Activated CD4-positive, alpha-beta T cell treated with anti-CD3 and anti-CD28 coated beads, Interleukin-10, Interleukin-2, amounts not matched to agents 100 ng/mL and 50 ng/mL, durations not matched to agents 16 hours and 8 hours (primary cell): ENCODE measurements around the gene QRICH1.

ENCODE experiments used
- DNase-seq: peaks from one replicate; pipeline ENCODE4 v3.0.0-alpha.2; 2020

Gene QRICH1

GRCh38 chr3:49093853-49094767 is at the start of gene QRICH1:
QRICH1 (minus strand) TSS chr3:49094071; CDS start chr3:49077017, 17,054 bp downstream.
- DNase-seq, result peak; percentile 98

GRCh38 chr3:49140080-49140479 is 46.2 kb upstream of the QRICH1 start:
- DNase-seq, result no peak

- no peak for DNase-seq
Observed at GRCh38 chr3:49135499-49135898, 41.6 kb upstream of the QRICH1 start.

- no peak for DNase-seq
Observed at GRCh38 chr3:49134471-49135265, 40.8 kb upstream of the QRICH1 start.

GRCh38 chr3:49133226-49133951 is 39.5 kb upstream of the QRICH1 start:
- no peak for DNase-seq

- DNase-seq, result no peak
Observed at GRCh38 chr3:49132437-49133225, 38.8 kb upstream of the QRICH1 start, which contains the start of gene LAMB2. LAMB2 (minus strand) TSS chr3:49133050; CDS start chr3:49132867, 183 bp downstream.

- no peak for DNase-seq
Observed at GRCh38 chr3:49132073-49132436, 38.2 kb upstream of the QRICH1 start.

- no peak for DNase-seq
Observed at GRCh38 chr3:49131576-49131975, 37.7 kb upstream of the QRICH1 start.

- no peak for DNase-seq
Observed at GRCh38 chr3:49131040-49131439, 37.2 kb upstream of the QRICH1 start.

GRCh38 chr3:49124991-49125670 is 31.3 kb upstream of the QRICH1 start:
- DNase-seq, result no peak

GRCh38 chr3:49124203-49124602 is 30.3 kb upstream of the QRICH1 start:
- no peak for DNase-seq

- no peak for DNase-seq
Observed at GRCh38 chr3:49123687-49124086, 29.8 kb upstream of the QRICH1 start.

- no peak for DNase-seq
Observed at GRCh38 chr3:49122886-49123545, 29.1 kb upstream of the QRICH1 start.

GRCh38 chr3:49122451-49122850 is 28.6 kb upstream of the QRICH1 start:
- no peak for DNase-seq

GRCh38 chr3:49122022-49122421 is 28.2 kb upstream of the QRICH1 start:
- DNase-seq, result no peak

GRCh38 chr3:49121132-49121736 is 27.4 kb upstream of the QRICH1 start:
- no peak for DNase-seq

- peak; percentile 95 for DNase-seq
Observed at GRCh38 chr3:49120438-49121131, 26.7 kb upstream of the QRICH1 start, which contains the start of gene USP19. USP19 (minus strand) TSS chr3:49120823; CDS start chr3:49119145, 1,678 bp downstream.

GRCh38 chr3:49120096-49120437 is 26.2 kb upstream of the QRICH1 start:
- DNase-seq, result peak; percentile 9

- no peak for DNase-seq
Observed at GRCh38 chr3:49119439-49119838, 25.6 kb upstream of the QRICH1 start.

- no peak for DNase-seq
Observed at GRCh38 chr3:49119036-49119435, 25.2 kb upstream of the QRICH1 start.
